ENCODE data around the gene CAPN12.

GRCh38 chr19:38705197-38706019 lies 38.9 kb downstream of the CAPN12 start:
- TF ChIP-seq CTCF (IDR thresholded peaks at IDR 0.05), result no peak
- TF ChIP-seq POLR2A (IDR thresholded peaks at IDR 0.05; ENCODE audit: low read depth), result no peak
- peak in 1 of 2 donors; percentile 12 for TF ChIP-seq POLR2AphosphoS5 (IDR thresholded peaks at IDR 0.05)

Data from esophagus muscularis mucosa (tissue), 3 donors.